H9 (cell line): ENCODE measurements around the gene GRIK4. TPM values are rescaled to one million over a fixed set of nuclear protein-coding genes. Genes with fewer than 3 reads are reported as not detected.

Source experiments
- DNase-seq: peaks from one replicate; pipeline ENCODE4 v3.0.0-alpha.2; 2017
- H2AFZ ChIP-seq: one replicate; pipeline ENCODE4 v1.6.1; 2013; ENCODE audit warnings: mild to moderate bottlenecking, low read length, control low read depth, moderate library complexity
- H2AK5ac ChIP-seq: 2 replicates; pipeline ENCODE4 v1.6.1; 2013; ENCODE audit warnings: low read length, control low read depth, mixed read lengths; ENCODE audit not compliant: insufficient read length
- H2BK120ac ChIP-seq: one replicate; pipeline ENCODE4 v1.6.1; 2013; ENCODE audit warnings: low read depth, mild to moderate bottlenecking, low read length, control low read depth, inconsistent platforms; ENCODE audit not compliant: poor library complexity, severe bottlenecking
- H2BK12ac ChIP-seq: 2 replicates; pipeline ENCODE4 v1.6.1; 2013; ENCODE audit warnings: low read length, control low read depth, mixed read lengths, low read depth; ENCODE audit not compliant: insufficient read length
- H2BK15ac ChIP-seq: 2 replicates; pipeline ENCODE4 v1.6.1; 2013; ENCODE audit warnings: low read depth, low read length, control low read depth
- H2BK20ac ChIP-seq: one replicate; pipeline ENCODE4 v1.6.1; 2013; ENCODE audit warnings: low read depth, mild to moderate bottlenecking, low read length, control low read depth, inconsistent platforms; ENCODE audit not compliant: poor library complexity, severe bottlenecking
- H2BK5ac ChIP-seq: 2 replicates; pipeline ENCODE4 v1.6.1; 2013; ENCODE audit warnings: low read length, control low read depth, mixed read lengths; ENCODE audit not compliant: insufficient read length
- H3K14ac ChIP-seq: 2 replicates; pipeline ENCODE4 v1.6.1; 2013; ENCODE audit warnings: low read length, control low read depth; ENCODE audit not compliant: insufficient read depth
- H3K18ac ChIP-seq: 2 replicates; pipeline ENCODE4 v1.6.1; 2013; ENCODE audit warnings: low read depth, mild to moderate bottlenecking, mixed read lengths, low read length, control low read depth; ENCODE audit not compliant: insufficient read length
- H3K23ac ChIP-seq: 2 replicates; pipeline ENCODE4 v1.6.1; 2013; ENCODE audit warnings: low read length, control low read depth, mixed read lengths, low read depth; ENCODE audit not compliant: insufficient read length
- H3K23me2 ChIP-seq: 2 replicates; pipeline ENCODE4 v1.6.1; 2013; ENCODE audit warnings: low read depth, mild to moderate bottlenecking, mixed read lengths, low read length, control low read depth; ENCODE audit not compliant: insufficient read length, poor library complexity, severe bottlenecking
- H3K27ac ChIP-seq: 2 replicates; pipeline ENCODE4 v1.5.1; 2013; ENCODE audit warnings: low read length, control low read depth, mixed read lengths, low read depth; ENCODE audit not compliant: insufficient read length
- H3K27me3 ChIP-seq: 2 replicates; pipeline ENCODE4 v1.6.1; 2013; ENCODE audit warnings: low read length, control low read depth, inconsistent platforms; ENCODE audit not compliant: insufficient read depth
- H3K4ac ChIP-seq: 2 replicates; pipeline ENCODE4 v1.6.1; 2013; ENCODE audit warnings: low read depth, mild to moderate bottlenecking, control low read depth, inconsistent platforms, low read length, moderate library complexity
- H3K4me1 ChIP-seq: 2 replicates; pipeline ENCODE4 v1.6.1; 2013; ENCODE audit warnings: low read length, control low read depth, inconsistent platforms; ENCODE audit not compliant: insufficient read depth
- H3K4me2 ChIP-seq: 2 replicates; pipeline ENCODE4 v1.6.1; 2013; ENCODE audit warnings: low read length, control low read depth, mixed read lengths; ENCODE audit not compliant: insufficient read length, insufficient read depth
- H3K56ac ChIP-seq: 2 replicates; pipeline ENCODE4 v1.6.1; 2013; ENCODE audit warnings: low read depth, mild to moderate bottlenecking, mixed read lengths, low read length, control low read depth; ENCODE audit not compliant: insufficient read length
- H3K79me1 ChIP-seq: 2 replicates; pipeline ENCODE4 v1.6.1; 2013; ENCODE audit warnings: low read depth, mild to moderate bottlenecking, moderate library complexity, low read length, control low read depth, inconsistent platforms; ENCODE audit not compliant: insufficient read depth, poor library complexity, severe bottlenecking
- H3K79me2 ChIP-seq: 2 replicates; pipeline ENCODE4 v1.6.1; 2013; ENCODE audit warnings: low read length, control low read depth, inconsistent platforms; ENCODE audit not compliant: insufficient read depth
- H3K9ac ChIP-seq: 2 replicates; pipeline ENCODE4 v1.6.1; 2013; ENCODE audit warnings: low read length, control low read depth, mixed read lengths; ENCODE audit not compliant: insufficient read length; ENCODE audit errors: extremely low read depth
- H3K9me3 ChIP-seq: one replicate; pipeline ENCODE4 v1.6.1; 2013; ENCODE audit warnings: low read depth, low read length, inconsistent platforms; ENCODE audit not compliant: control insufficient read depth
- H3T11ph ChIP-seq: one replicate; pipeline ENCODE4 v1.6.1; 2013; ENCODE audit warnings: mild to moderate bottlenecking, low read length, control low read depth, inconsistent platforms
- H4K20me1 ChIP-seq: one replicate; pipeline ENCODE4 v1.6.1; 2013; ENCODE audit not compliant: control insufficient read depth, insufficient read length, insufficient read depth
- H4K5ac ChIP-seq: 2 replicates; pipeline ENCODE4 v1.6.1; 2013; ENCODE audit warnings: low read depth, mild to moderate bottlenecking, mixed read lengths, low read length, control low read depth; ENCODE audit not compliant: insufficient read length
- H4K8ac ChIP-seq: replicated peaks from 2 replicates; pipeline ENCODE4 v1.6.1; 2013; ENCODE audit warnings: low read length, control low read depth, mixed read lengths, low read depth; ENCODE audit not compliant: insufficient read length
- H4K91ac ChIP-seq: 2 replicates; pipeline ENCODE4 v1.6.1; 2013; ENCODE audit warnings: low read depth, mild to moderate bottlenecking, moderate library complexity, mixed read lengths, low read length, control low read depth; ENCODE audit not compliant: insufficient read length
- H3K27ac Mint-ChIP-seq, 3 experiments: 2 replicates in 2 of 3; 3 replicates in 1 of 3; pipeline ENCODE4 v1.8.0; 2020 to 2021; ENCODE audit warnings: mixed read lengths in 3 of 3, mild to moderate bottlenecking in 1 of 3, moderate library complexity in 1 of 3
- H3K27me3 Mint-ChIP-seq: 2 replicates; pipeline ENCODE4 v1.8.0; 2021; ENCODE audit warnings: low read depth, mild to moderate bottlenecking, moderate library complexity, mixed read lengths
- H3K36me3 Mint-ChIP-seq, 3 experiments: 2 replicates in 2 of 3; 3 replicates in 1 of 3; pipeline ENCODE4 v1.8.0; 2020 to 2021; ENCODE audit warnings: low read depth in 3 of 3, mixed read lengths in 3 of 3; ENCODE audit not compliant: insufficient read depth in 1 of 3
- H3K4me1 Mint-ChIP-seq, 2 experiments: 2 replicates each; pipeline ENCODE4 v1.8.0; 2020; ENCODE audit warnings: mixed read lengths in 2 of 2
- H3K4me3 Mint-ChIP-seq, 2 experiments: 2 replicates in 1 of 2; 3 replicates in 1 of 2; pipeline ENCODE4 v1.8.0; 2020 to 2021; ENCODE audit warnings: mild to moderate bottlenecking in 2 of 2, mixed read lengths in 2 of 2, moderate library complexity in 1 of 2
- H3K9me3 Mint-ChIP-seq, 2 experiments: 2 replicates in 1 of 2; 3 replicates in 1 of 2; pipeline ENCODE4 v1.8.0; 2020; ENCODE audit warnings: mild to moderate bottlenecking in 2 of 2, mixed read lengths in 2 of 2, moderate library complexity in 1 of 2
- WGBS: extraction: QIAGEN DNeasy Blood & Tissue Kit; methylation state at CpG from one replicate; pipeline ENCODE4 v1.1.7; 2013; ENCODE audit warnings: missing lambda C conversion rate, low lambda C conversion rate, mixed read lengths; ENCODE audit not compliant: insufficient read length; ENCODE audit errors: extremely low coverage; 5-methylcytosine and 5-hydroxymethylcytosine counted together
- total RNA-seq: library from RNA; stranded (reverse); gene quantifications from 2 replicates; pipeline ENCODE4 v1.2.1, GENCODE V29; 2021
- TF ChIP-seq, protein P1 (sequence below): fragments of 200-600 bp; sonication (generic); conservative IDR thresholded peaks from 3 replicates; pipeline ENCODE4 v1.8.0; 2021; ENCODE audit warnings: antibody characterized with exemption, mild to moderate bottlenecking

Gene GRIK4
- total RNA-seq, 1 experiment from 2014 or later = 2.3 TPM

DNA sequence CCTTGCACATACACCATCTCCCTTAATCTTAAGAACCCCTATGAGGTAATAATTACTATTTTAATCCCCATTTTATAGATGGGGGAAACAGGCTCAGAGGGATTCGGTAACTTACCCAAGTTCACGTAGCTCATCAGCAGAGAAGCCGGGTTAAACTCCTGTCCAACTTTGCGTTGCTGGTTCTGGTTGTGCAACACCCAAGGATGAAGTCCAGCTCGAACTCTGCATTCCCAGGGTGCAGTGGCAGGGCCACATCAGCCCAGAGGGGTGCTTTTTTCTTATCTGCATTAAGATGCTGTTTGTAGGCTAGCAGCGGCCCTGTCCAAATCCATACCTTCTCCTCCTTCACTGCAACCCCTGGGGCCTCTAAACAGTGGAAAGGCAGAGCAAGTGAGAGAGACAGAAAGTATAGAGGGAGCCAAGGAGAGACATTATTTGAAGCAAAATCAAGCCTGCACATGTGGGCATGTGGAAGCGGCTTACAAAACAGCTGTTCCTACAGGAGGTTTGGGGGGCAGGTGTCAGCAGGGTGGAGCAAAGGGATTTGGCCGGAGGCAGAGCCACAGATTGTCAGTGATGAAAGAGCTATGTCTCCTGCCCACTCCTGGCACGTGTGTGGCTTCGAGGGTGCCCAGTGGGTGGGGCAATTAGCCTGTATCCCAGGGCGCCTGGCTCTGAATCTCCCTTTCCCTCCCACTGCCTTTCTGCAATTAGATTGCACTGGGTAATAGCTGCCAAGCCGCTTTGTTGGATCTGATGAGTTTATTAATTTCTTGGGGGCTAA lies 382.8 kb downstream of the GRIK4 start:
- no peaks in the 10 kb centered on the region for H3K4me1 ChIP-seq
- H3T11ph ChIP-seq = no peak overlapping the region
- no peak overlapping the region for H4K91ac ChIP-seq
- Mint-ChIP-seq H3K4me1 (peaks cover 18 to 30% of the 10 kb centered on the region in 2 experiments), H3K36me3 (no peaks in the 10 kb centered on the region), H3K4me3 (no peak overlapping the region), H3K27ac (0 out of 7 replicates have a peak overlapping the region, but pooled peaks of 1 of the 3 experiments have one; percentile 38), H3K9me3 (no peaks in the 10 kb centered on the region), H3K27me3 (no peaks in the 10 kb centered on the region; the same call in 1 of the 2 replicates)
- H3K23me2 ChIP-seq = no peaks in the 10 kb centered on the region
- H2BK12ac ChIP-seq = no peak overlapping the region
- no peak overlapping the region for H3K9ac ChIP-seq
- WGBS = no CpG with 5 or more reads among the region's 12 CpGs
- H3K79me2 ChIP-seq = no peaks in the 10 kb centered on the region
- H2BK120ac ChIP-seq = no peak overlapping the region
- H2BK20ac ChIP-seq = no peak overlapping the region
- no peaks in the 10 kb centered on the region for H3K9me3 ChIP-seq
- H3K18ac ChIP-seq = no peak overlapping the region
- DNase-seq = no peak
- H4K20me1 ChIP-seq = no peaks in the 10 kb centered on the region
- H2AK5ac ChIP-seq = no peak overlapping the region
- no peak overlapping the region for H3K23ac ChIP-seq
- no peak overlapping the region for H2BK15ac ChIP-seq
- TF ChIP-seq, protein P1, sequence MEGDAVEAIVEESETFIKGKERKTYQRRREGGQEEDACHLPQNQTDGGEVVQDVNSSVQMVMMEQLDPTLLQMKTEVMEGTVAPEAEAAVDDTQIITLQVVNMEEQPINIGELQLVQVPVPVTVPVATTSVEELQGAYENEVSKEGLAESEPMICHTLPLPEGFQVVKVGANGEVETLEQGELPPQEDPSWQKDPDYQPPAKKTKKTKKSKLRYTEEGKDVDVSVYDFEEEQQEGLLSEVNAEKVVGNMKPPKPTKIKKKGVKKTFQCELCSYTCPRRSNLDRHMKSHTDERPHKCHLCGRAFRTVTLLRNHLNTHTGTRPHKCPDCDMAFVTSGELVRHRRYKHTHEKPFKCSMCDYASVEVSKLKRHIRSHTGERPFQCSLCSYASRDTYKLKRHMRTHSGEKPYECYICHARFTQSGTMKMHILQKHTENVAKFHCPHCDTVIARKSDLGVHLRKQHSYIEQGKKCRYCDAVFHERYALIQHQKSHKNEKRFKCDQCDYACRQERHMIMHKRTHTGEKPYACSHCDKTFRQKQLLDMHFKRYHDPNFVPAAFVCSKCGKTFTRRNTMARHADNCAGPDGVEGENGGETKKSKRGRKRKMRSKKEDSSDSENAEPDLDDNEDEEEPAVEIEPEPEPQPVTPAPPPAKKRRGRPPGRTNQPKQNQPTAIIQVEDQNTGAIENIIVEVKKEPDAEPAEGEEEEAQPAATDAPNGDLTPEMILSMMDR = no peak
- H2BK5ac ChIP-seq = no peak overlapping the region
- H3K4ac ChIP-seq = no peak overlapping the region
- H3K14ac ChIP-seq = no peak overlapping the region
- no peak overlapping the region for H3K27ac ChIP-seq
- no peak overlapping the region for H4K5ac ChIP-seq
- no peak overlapping the region for H3K56ac ChIP-seq
- H4K8ac ChIP-seq = no peak overlapping the region
- no peaks in the 10 kb centered on the region for H3K79me1 ChIP-seq
- no peaks in the 10 kb centered on the region for H3K27me3 ChIP-seq
- H2AFZ ChIP-seq = no peak overlapping the region
- H3K4me2 ChIP-seq = no peak overlapping the region
